Dendritic cell treated with granulocyte-macrophage colony-stimulating factor and Interleukin-4, amounts not matched to agents 40 ng/mL and 50 ng/mL, for 4 days (primary cell): ENCODE measurements around the gene MARK2.

ENCODE experiments used
- H3K27ac Mint-ChIP-seq: one replicate; pipeline ENCODE4 v1.8.0; 2022; ENCODE audit warnings: mild to moderate bottlenecking, mixed read lengths
- H3K27me3 Mint-ChIP-seq: one replicate; pipeline ENCODE4 v1.8.0; 2022; ENCODE audit warnings: mild to moderate bottlenecking, mixed read lengths
- H3K36me3 Mint-ChIP-seq: one replicate; pipeline ENCODE4 v1.8.0; 2022; ENCODE audit warnings: low read depth, mixed read lengths
- H3K4me1 Mint-ChIP-seq: one replicate; pipeline ENCODE4 v1.8.0; 2022; ENCODE audit warnings: low read depth, mixed read lengths
- H3K4me3 Mint-ChIP-seq: one replicate; pipeline ENCODE4 v1.8.0; 2022; ENCODE audit warnings: mild to moderate bottlenecking, moderate library complexity, mixed read lengths
- H3K9me3 Mint-ChIP-seq: one replicate; pipeline ENCODE4 v1.8.0; 2022; ENCODE audit warnings: mixed read lengths
- intact Hi-C: fragments of 100-400 bp; cut with micrococcal nuclease; formaldehyde crosslinking; loops from one replicate; pipeline ENCODE4 v1.15.0; 2022

MARK2 gene

GRCh38 chr11:63938479-63939396 is 99.8 kb downstream of the MARK2 start, which contains the start of gene NAA40:
Gene NAA40 (plus strand): TSS chr11:63939002. CDS start chr11:63939097, 95 bp downstream.
- Mint-ChIP-seq H3K27me3 (peaks cover 8% of the 10 kb centered on the region), H3K4me1 (peaks cover 37% of the 10 kb centered on the region), H3K27ac (peak within 1 kb of the TSS; percentile 77), H3K4me3 (peak within 1 kb of the TSS; percentile 86), H3K9me3 (no peaks in the 10 kb centered on the region), H3K36me3 (peaks cover 8% of the 10 kb centered on the region)
- intact Hi-C loops, result loop anchor here (2.0 kb wide), 1 partner anchor 100 kb away; the partner anchor contains the start of gene MARK2

GRCh38 chr11:63939397-63939891 is 100.5 kb downstream of the MARK2 start:
- Mint-ChIP-seq H3K4me3 (peak overlapping the region; percentile 86), H3K27me3 (peaks cover 8% of the 10 kb centered on the region), H3K9me3 (no peaks in the 10 kb centered on the region), H3K27ac (peak overlapping the region; percentile 77), H3K36me3 (peaks cover 8% of the 10 kb centered on the region), H3K4me1 (peaks cover 44% of the 10 kb centered on the region)
- intact Hi-C loops, result loop anchor here (2.0 kb wide), 1 partner anchor 101 kb away; the partner anchor contains the start of gene MARK2

GRCh38 chr11:63940786-63941185 is 101.9 kb downstream of the MARK2 start:
- H3K9me3 Mint-ChIP-seq, result no peaks in the 10 kb centered on the region
- peaks cover 8% of the 10 kb centered on the region for H3K27me3 Mint-ChIP-seq
- intact Hi-C loops, result loop anchor here (10.0 kb wide), 1 partner anchor 66 kb away; no protein-coding TSS in a partner anchor
- H3K27ac Mint-ChIP-seq, result peak overlapping the region; percentile 83
- peaks cover 53% of the 10 kb centered on the region for H3K4me1 Mint-ChIP-seq
- peak overlapping the region; percentile 34 for H3K4me3 Mint-ChIP-seq
- H3K36me3 Mint-ChIP-seq, result peaks cover 8% of the 10 kb centered on the region

DNA sequence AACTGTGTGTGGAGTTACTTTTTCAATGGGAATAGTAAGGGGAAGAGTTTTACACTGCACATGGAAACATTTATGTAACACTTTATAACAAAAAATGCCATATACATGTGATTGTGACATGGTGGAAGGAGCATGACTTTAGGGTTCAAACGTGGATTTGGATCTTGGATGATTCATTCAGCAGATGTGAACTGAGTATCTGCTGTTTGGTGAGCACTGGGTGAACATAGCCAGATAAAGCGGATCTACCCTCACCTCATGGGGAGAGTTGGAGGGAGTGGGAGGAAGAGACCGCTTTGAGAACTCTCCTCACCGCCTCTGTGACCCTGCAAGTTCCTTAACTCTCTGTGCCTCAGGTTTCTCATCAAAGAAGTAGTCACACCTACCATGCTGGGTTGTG is 103.0 kb downstream of the MARK2 start:
- H3K9me3 Mint-ChIP-seq, result no peaks in the 10 kb centered on the region
- peaks cover 55% of the 10 kb centered on the region for H3K4me1 Mint-ChIP-seq
- peaks cover 19% of the 10 kb centered on the region for H3K36me3 Mint-ChIP-seq
- intact Hi-C loops, result loop anchor here (10.0 kb wide), 1 partner anchor 67 kb away; no protein-coding TSS in a partner anchor
- peak overlapping the region; percentile 83 for H3K27ac Mint-ChIP-seq
- peaks cover 8% of the 10 kb centered on the region for H3K27me3 Mint-ChIP-seq
- no peak overlapping the region for H3K4me3 Mint-ChIP-seq

DNA sequence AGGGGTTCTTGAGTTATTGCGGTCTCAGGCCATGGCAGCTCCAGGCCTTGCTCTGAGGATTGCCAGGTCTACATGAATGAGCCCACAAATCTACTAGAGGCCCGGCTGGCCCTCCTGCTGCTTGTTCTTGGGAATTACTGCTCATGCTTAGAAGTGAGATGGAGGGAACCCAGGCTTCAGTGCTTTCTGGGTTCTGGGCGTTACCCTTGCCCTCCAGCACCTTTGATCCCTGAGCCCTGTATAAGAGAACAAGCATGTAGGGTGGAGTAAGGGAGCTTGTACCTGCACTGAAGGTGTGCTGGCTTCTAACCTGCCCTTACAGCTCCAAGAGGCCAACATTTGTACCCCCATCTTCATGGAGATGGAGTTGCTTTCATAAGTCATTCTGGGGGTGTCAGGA is 103.9 kb downstream of the MARK2 start:
- Mint-ChIP-seq H3K27me3 (peaks cover 6% of the 10 kb centered on the region), H3K4me3 (no peak overlapping the region), H3K27ac (no peak overlapping the region), H3K4me1 (peaks cover 55% of the 10 kb centered on the region), H3K9me3 (no peaks in the 10 kb centered on the region), H3K36me3 (peaks cover 28% of the 10 kb centered on the region)
- intact Hi-C loops, result loop anchor here (10.0 kb wide), 1 partner anchor 68 kb away; no protein-coding TSS in a partner anchor

GRCh38 chr11:63944987-63945386 is 106.1 kb downstream of the MARK2 start:
- Mint-ChIP-seq H3K27ac (no peak overlapping the region), H3K4me3 (no peak overlapping the region), H3K9me3 (no peaks in the 10 kb centered on the region), H3K4me1 (peaks cover 40% of the 10 kb centered on the region), H3K27me3 (no peaks in the 10 kb centered on the region), H3K36me3 (peaks cover 30% of the 10 kb centered on the region)
- intact Hi-C loops, result loop anchor here (1.0 to 10.0 kb wide), 2 partner anchors 70 to 108 kb away; no protein-coding TSS in a partner anchor

- no peaks in the 10 kb centered on the region for H3K9me3 Mint-ChIP-seq
- peaks cover 37% of the 10 kb centered on the region for H3K36me3 Mint-ChIP-seq
- intact Hi-C loops, result loop anchor here (1.0 to 10.0 kb wide), 3 partner anchors 71 to 179 kb away; no protein-coding TSS in a partner anchor
- no peak overlapping the region for H3K4me3 Mint-ChIP-seq
- H3K27me3 Mint-ChIP-seq, result no peaks in the 10 kb centered on the region
- no peak overlapping the region for H3K27ac Mint-ChIP-seq
- peaks cover 34% of the 10 kb centered on the region for H3K4me1 Mint-ChIP-seq
Measured at GRCh38 chr11:63945477-63946163, 106.7 kb downstream of the MARK2 start.

DNA sequence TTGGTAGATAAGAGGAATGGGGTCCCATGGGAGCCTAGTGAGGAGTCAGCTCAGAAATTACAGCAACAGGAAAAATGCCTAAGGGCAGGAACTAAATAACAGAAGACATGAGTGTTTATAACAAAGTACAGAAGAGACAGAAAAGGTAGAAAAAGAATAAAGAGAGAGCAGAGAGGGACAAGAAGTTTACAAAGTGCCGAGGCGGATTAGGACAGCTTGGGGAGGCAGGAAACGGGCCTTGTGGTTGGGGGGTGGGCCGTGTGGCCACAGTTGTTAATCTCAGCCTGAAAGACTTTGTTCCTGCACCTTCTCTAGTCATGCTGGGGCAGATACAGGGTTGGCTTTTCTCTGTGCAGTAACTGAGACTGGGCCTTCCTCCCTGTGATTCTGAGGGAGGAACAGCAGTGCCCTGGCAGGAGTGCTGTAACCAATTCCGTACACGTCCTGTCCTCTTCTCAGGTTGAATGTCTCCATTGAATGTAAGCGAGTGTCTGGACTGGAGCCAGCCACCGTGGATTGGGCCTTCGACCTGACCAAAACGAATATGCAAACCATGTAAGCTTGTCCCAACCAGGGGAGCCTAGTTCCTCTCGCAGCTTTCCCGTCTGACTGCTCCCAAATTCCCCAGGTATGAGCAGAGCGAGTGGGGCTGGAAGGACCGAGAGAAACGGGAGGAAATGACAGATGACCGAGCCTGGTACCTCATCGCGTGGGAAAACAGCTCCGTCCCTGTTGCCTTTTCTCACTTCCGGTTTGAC is 113.0 kb downstream of the MARK2 start:
- H3K36me3 Mint-ChIP-seq, result peaks cover 80% of the 10 kb centered on the region
- H3K4me3 Mint-ChIP-seq, result no peak overlapping the region
- H3K4me1 Mint-ChIP-seq, result no peaks in the 10 kb centered on the region
- intact Hi-C loops, result no loop called here
- no peaks in the 10 kb centered on the region for H3K9me3 Mint-ChIP-seq
- no peak overlapping the region for H3K27ac Mint-ChIP-seq
- H3K27me3 Mint-ChIP-seq, result no peaks in the 10 kb centered on the region

- intact Hi-C loops, result no loop called here
- Mint-ChIP-seq H3K36me3 (peaks cover 74% of the 10 kb centered on the region), H3K27ac (no peak overlapping the region), H3K27me3 (no peaks in the 10 kb centered on the region), H3K4me3 (no peak overlapping the region), H3K9me3 (no peaks in the 10 kb centered on the region), H3K4me1 (no peaks in the 10 kb centered on the region)
Measured at GRCh38 chr11:63952570-63952969, 113.7 kb downstream of the MARK2 start.

- Mint-ChIP-seq H3K4me1 (no peaks in the 10 kb centered on the region), H3K4me3 (no peak overlapping the region), H3K9me3 (no peaks in the 10 kb centered on the region), H3K27me3 (peaks cover 6% of the 10 kb centered on the region), H3K27ac (no peak overlapping the region), H3K36me3 (peaks cover 44% of the 10 kb centered on the region)
- intact Hi-C loops, result no loop called here
Measured at GRCh38 chr11:63958008-63958407, 119.1 kb downstream of the MARK2 start.
